HUES64 (cell line): ENCODE measurements around the gene STMN3.
"Not testable (repeated sequence)": the region's sequence is repeated elsewhere in the genome, so short reads cannot be mapped to it uniquely, and the experiment has no call there.

ENCODE experiments used
- H3K27ac ChIP-seq: 2 replicates; pipeline ENCODE4 v1.7.0; 2013; ENCODE audit warnings: low read depth, low read length, inconsistent platforms
- H3K27me3 ChIP-seq: 2 replicates; pipeline ENCODE4 v1.6.1; 2013; ENCODE audit warnings: mild to moderate bottlenecking, low read length; ENCODE audit not compliant: insufficient read depth
- H3K36me3 ChIP-seq: 2 replicates; pipeline ENCODE4 v1.6.1; 2013; ENCODE audit warnings: mild to moderate bottlenecking, low read length; ENCODE audit not compliant: insufficient read depth
- H3K4me1 ChIP-seq: 2 replicates; pipeline ENCODE4 v1.6.1; 2013; ENCODE audit warnings: mild to moderate bottlenecking, low read length, moderate library complexity; ENCODE audit not compliant: insufficient read depth
- H3K4me3 ChIP-seq: 2 replicates; pipeline ENCODE4 v1.5.1; 2013; ENCODE audit warnings: mild to moderate bottlenecking, low read length, moderate library complexity
- H3K9ac ChIP-seq: 2 replicates; pipeline ENCODE4 v1.6.1; 2013; ENCODE audit warnings: mild to moderate bottlenecking, low read depth, low read length
- H3K9me3 ChIP-seq: 2 replicates; pipeline ENCODE4 v1.6.1; 2013; ENCODE audit warnings: low read depth, low read length; ENCODE audit not compliant: insufficient read depth
- WGBS: fragments of 150-250, 120-280 bp; methylation state at CpG from one replicate; pipeline ENCODE4 v1.1.7; 2013; ENCODE audit warnings: missing lambda C conversion rate; 5-methylcytosine and 5-hydroxymethylcytosine counted together

Gene STMN3

GRCh38 chr20:63671695-63672094 is 18.5 kb upstream of the STMN3 start:
- not testable (repeated sequence) for H3K9ac ChIP-seq, H3K4me1 ChIP-seq, H3K27ac ChIP-seq, H3K27me3 ChIP-seq, H3K4me3 ChIP-seq, H3K9me3 ChIP-seq
- 94% methylated on average over 12 of the region's 12 CpGs for WGBS
- H3K36me3 ChIP-seq: peaks cover 54% of the 10 kb centered on the region

- Histone ChIP-seq H3K36me3 (peaks cover 49% of the 10 kb centered on the region), H3K27ac (no peak overlapping the region), H3K9ac (no peak overlapping the region), H3K9me3 (no peaks in the 10 kb centered on the region), H3K27me3 (no peaks in the 10 kb centered on the region), H3K4me1 (no peaks in the 10 kb centered on the region), H3K4me3 (no peak overlapping the region)
- 94% methylated on average over 11 of the region's 11 CpGs for WGBS
Observed at GRCh38 chr20:63668351-63668750, 15.1 kb upstream of the STMN3 start.

- peaks cover 54% of the 10 kb centered on the region for H3K36me3 ChIP-seq
- WGBS: 94% methylated on average over 16 of the region's 16 CpGs
- H3K9ac ChIP-seq: no peak overlapping the region
Observed at GRCh38 chr20:63667858-63668257, 14.6 kb upstream of the STMN3 start.

GRCh38 chr20:63665708-63666107 is 12.5 kb upstream of the STMN3 start:
- no peak overlapping the region for H3K27ac ChIP-seq
- H3K9me3 ChIP-seq: no peaks in the 10 kb centered on the region
- 96% methylated on average over 14 of the region's 14 CpGs for WGBS
- H3K27me3 ChIP-seq: no peaks in the 10 kb centered on the region
- no peak overlapping the region for H3K9ac ChIP-seq
- no peak overlapping the region for H3K4me3 ChIP-seq
- H3K36me3 ChIP-seq: peaks cover 67% of the 10 kb centered on the region
- H3K4me1 ChIP-seq: no peaks in the 10 kb centered on the region

More at GRCh38 chr20:63667858-63668257, 14.6 kb upstream of the STMN3 start:
- Histone ChIP-seq H3K27me3 (no peaks in the 10 kb centered on the region), H3K9me3 (no peaks in the 10 kb centered on the region), H3K4me1 (no peaks in the 10 kb centered on the region), H3K4me3 (no peak overlapping the region), H3K27ac (no peak overlapping the region)

GRCh38 chr20:63664861-63665594 is 11.8 kb upstream of the STMN3 start:
- H3K36me3 ChIP-seq: peaks cover 72% of the 10 kb centered on the region

GRCh38 chr20:63664143-63664851 is 11.1 kb upstream of the STMN3 start:
- 92% methylated on average over 22 of the region's 22 CpGs for WGBS

More at GRCh38 chr20:63664861-63665594, 11.8 kb upstream of the STMN3 start:
- 77% methylated on average over 18 of the region's 18 CpGs for WGBS
- Histone ChIP-seq H3K4me1 (no peaks in the 10 kb centered on the region), H3K27me3 (no peaks in the 10 kb centered on the region), H3K9ac (no peak overlapping the region), H3K9me3 (no peaks in the 10 kb centered on the region), H3K4me3 (no peak overlapping the region), H3K27ac (no peak overlapping the region; the same call in 1 of the 2 replicates)

GRCh38 chr20:63663332-63664066 is 10.3 kb upstream of the STMN3 start:
- Histone ChIP-seq H3K9me3 (no peaks in the 10 kb centered on the region), H3K4me3 (no peak overlapping the region), H3K36me3 (peaks cover 66% of the 10 kb centered on the region), H3K9ac (no peak overlapping the region), H3K4me1 (no peaks in the 10 kb centered on the region), H3K27me3 (no peaks in the 10 kb centered on the region), H3K27ac (no peak overlapping the region)
- 94% methylated on average over 26 of the region's 26 CpGs for WGBS

More at GRCh38 chr20:63664143-63664851, 11.1 kb upstream of the STMN3 start:
- H3K9ac ChIP-seq: no peak overlapping the region
- H3K4me1 ChIP-seq: no peaks in the 10 kb centered on the region
- H3K4me3 ChIP-seq: no peak overlapping the region
- no peaks in the 10 kb centered on the region for H3K9me3 ChIP-seq
- H3K27me3 ChIP-seq: no peaks in the 10 kb centered on the region
- peaks cover 74% of the 10 kb centered on the region for H3K36me3 ChIP-seq
- H3K27ac ChIP-seq: no peak overlapping the region; the same call in 1 of the 2 replicates

GRCh38 chr20:63662813-63663189 is 9.6 kb upstream of the STMN3 start:
- Histone ChIP-seq H3K9me3 (no peaks in the 10 kb centered on the region), H3K4me3 (no peak overlapping the region), H3K27ac (no peak overlapping the region), H3K9ac (no peak overlapping the region), H3K4me1 (no peaks in the 10 kb centered on the region), H3K36me3 (peaks cover 60% of the 10 kb centered on the region), H3K27me3 (no peaks in the 10 kb centered on the region)
- WGBS: 93% methylated on average over 9 of the region's 9 CpGs

GRCh38 chr20:63661959-63662812 is 9.0 kb upstream of the STMN3 start:
- Histone ChIP-seq H3K27me3 (no peaks in the 10 kb centered on the region), H3K4me3 (no peak overlapping the region), H3K4me1 (no peaks in the 10 kb centered on the region), H3K9me3 (no peaks in the 10 kb centered on the region), H3K36me3 (peaks cover 54% of the 10 kb centered on the region), H3K27ac (no peak overlapping the region), H3K9ac (no peak overlapping the region)
- 95% methylated on average over 33 of the region's 33 CpGs for WGBS

- Histone ChIP-seq H3K4me3 (no peak overlapping the region), H3K36me3 (peaks cover 47% of the 10 kb centered on the region), H3K27me3 (no peaks in the 10 kb centered on the region), H3K4me1 (no peaks in the 10 kb centered on the region), H3K9me3 (no peaks in the 10 kb centered on the region), H3K9ac (no peak overlapping the region), H3K27ac (no peak overlapping the region)
- 95% methylated on average over 22 of the region's 22 CpGs for WGBS
Observed at GRCh38 chr20:63661108-63661507, 7.9 kb upstream of the STMN3 start.
